Coronary artery (tissue), 2 donors: Measurements from ENCODE around the gene KLF4.
A peak's percentile ranks its signal among the peaks of the same experiment; 100 is the strongest.

ENCODE experiments used
- DNase-seq: peaks from one replicate; pipeline ENCODE4 v3.0.0-alpha.2; 2017; ENCODE audit warnings: low spot score
- H3K27ac ChIP-seq, 2 donors: fragments of 200-600 bp; sonication (generic); one replicate each; pipeline ENCODE4 v1.5.1; 2016 to 2019
- H3K4me3 ChIP-seq: fragments of 200-600 bp; sonication (generic); 2 replicates; pipeline ENCODE4 v1.5.1; 2016; ENCODE audit warnings: mild to moderate bottlenecking, moderate library complexity
- CTCF ChIP-seq: fragments of 200-600 bp; sonication (generic); IDR thresholded peaks from one replicate; pipeline ENCODE4 v1.5.1; 2019; ENCODE audit warnings: antibody characterized with exemption

Gene KLF4

GRCh38 chr9:107486674-107487520 lies 2.7 kb downstream of the KLF4 start:
- peak overlapping the region; percentile 95 to 97 for H3K27ac ChIP-seq
- TF ChIP-seq CTCF: no peak
- DNase-seq: peak; percentile 78
- H3K4me3 ChIP-seq: peak overlapping the region; percentile 95

GRCh38 chr9:107485458-107486043 lies 4.0 kb downstream of the KLF4 start:
- no peak for DNase-seq
- H3K27ac ChIP-seq: peak overlapping the region; percentile 25 to 77
- TF ChIP-seq CTCF: no peak
- peak overlapping the region; percentile 95 for H3K4me3 ChIP-seq

GRCh38 chr9:107484117-107484723 lies 5.3 kb downstream of the KLF4 start:
- peak; percentile 23 for TF ChIP-seq CTCF
- H3K27ac ChIP-seq: peak overlapping the region in 1 of 2 donors; percentile 25
- H3K4me3 ChIP-seq: peak overlapping the region; percentile 1
- DNase-seq: no peak

GRCh38 chr9:107483666-107484065 lies 5.9 kb downstream of the KLF4 start:
- no peak overlapping the region for H3K27ac ChIP-seq
- H3K4me3 ChIP-seq: no peak overlapping the region
- no peak for TF ChIP-seq CTCF
- no peak for DNase-seq

- no peak for DNase-seq
- Histone ChIP-seq H3K4me3 (no peak overlapping the region), H3K27ac (no peak overlapping the region)
- TF ChIP-seq CTCF: no peak
Observed at GRCh38 chr9:107481035-107481434, 8.5 kb downstream of the KLF4 start.

- no peak overlapping the region for H3K4me3 ChIP-seq
- no peak for TF ChIP-seq CTCF
- DNase-seq: no peak
- no peak overlapping the region for H3K27ac ChIP-seq
Observed at GRCh38 chr9:107480386-107480789, 9.2 kb downstream of the KLF4 start.
